HuH-7 (cell line): Measurements from ENCODE around the gene FBXL12.
"Not testable (repeated sequence)": the region's sequence is repeated elsewhere in the genome, so short reads cannot be mapped to it uniquely, and the experiment has no call there.

Experiments used
- DNase-seq: peaks from one replicate; pipeline ENCODE4 v3.0.0; 2011; ENCODE audit warnings: low spot score

The FBXL12 gene, protein sequence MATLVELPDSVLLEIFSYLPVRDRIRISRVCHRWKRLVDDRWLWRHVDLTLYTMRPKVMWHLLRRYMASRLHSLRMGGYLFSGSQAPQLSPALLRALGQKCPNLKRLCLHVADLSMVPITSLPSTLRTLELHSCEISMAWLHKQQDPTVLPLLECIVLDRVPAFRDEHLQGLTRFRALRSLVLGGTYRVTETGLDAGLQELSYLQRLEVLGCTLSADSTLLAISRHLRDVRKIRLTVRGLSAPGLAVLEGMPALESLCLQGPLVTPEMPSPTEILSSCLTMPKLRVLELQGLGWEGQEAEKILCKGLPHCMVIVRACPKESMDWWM

GRCh38 chr19:9818734-9819595 lies at the start of gene FBXL12:
Gene FBXL12 (minus strand): TSS chr19:9819079. CDS start chr19:9818813, 266 bp downstream.
- DNase-seq, result peak; percentile 77

DNA sequence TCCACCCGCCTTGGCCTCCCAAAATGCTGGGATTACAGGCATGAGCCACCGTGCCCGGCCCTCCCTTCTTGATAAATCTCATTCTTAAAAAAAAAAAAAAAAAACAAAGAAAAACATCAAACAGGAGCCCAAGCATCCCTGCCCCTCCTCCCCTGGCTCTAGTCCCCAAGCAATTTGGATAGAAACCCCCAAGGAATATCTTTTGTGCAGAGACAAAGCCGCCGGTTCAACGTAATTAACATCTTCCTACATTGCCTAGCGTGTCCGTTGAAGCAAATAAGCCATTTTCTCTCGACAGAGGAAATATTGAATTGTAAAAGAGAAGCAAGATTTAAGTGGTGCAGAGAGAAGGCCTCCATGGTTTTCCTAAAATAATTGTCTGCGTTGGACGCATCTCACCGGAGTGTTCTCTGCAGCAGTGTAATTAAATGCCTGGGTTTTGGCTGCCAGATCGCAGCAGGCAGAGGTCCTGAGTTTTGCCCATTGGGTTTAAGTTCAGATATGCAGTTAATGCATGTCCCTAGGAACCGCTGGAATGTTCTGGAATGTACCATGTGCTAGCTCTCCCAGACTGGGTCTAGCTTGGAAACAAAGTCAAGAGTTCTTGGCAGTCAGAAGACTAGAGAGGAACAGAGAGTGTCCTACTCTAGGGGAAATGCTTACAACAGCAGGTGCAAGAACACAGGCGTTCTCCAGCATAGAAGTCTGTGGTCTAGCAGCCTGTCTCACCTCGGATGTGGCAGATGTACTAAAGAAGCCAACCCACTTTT lies 47.0 kb upstream of the FBXL12 start:
- DNase-seq, result no peak

GRCh38 chr19:9863759-9864158 lies 44.9 kb upstream of the FBXL12 start:
- DNase-seq, result no peak

- DNase-seq, result no peak
Observed at GRCh38 chr19:9862938-9863337, 44.1 kb upstream of the FBXL12 start.

GRCh38 chr19:9861503-9861902 lies 42.6 kb upstream of the FBXL12 start:
- no peak for DNase-seq

DNA sequence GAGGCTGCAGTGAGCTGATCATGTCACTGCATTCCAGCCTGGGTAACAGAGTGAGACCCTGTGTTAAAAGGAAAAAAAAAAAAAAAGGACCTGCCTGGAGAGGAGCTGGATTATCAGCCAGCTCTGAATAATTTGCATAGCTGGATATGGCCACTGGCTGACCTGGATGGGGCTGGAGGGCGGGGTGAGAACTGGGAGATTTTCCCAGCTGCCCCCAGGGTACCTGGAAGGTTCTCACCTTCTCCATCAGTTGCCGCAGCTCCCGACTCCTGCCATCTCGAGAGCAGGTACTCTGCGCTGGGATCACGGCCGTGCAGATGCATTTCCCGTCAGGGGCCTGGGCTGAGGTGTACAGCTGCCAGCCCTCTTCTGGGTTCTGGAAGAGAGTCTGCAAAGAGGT lies 41.5 kb upstream of the FBXL12 start:
- DNase-seq, result no peak

DNA sequence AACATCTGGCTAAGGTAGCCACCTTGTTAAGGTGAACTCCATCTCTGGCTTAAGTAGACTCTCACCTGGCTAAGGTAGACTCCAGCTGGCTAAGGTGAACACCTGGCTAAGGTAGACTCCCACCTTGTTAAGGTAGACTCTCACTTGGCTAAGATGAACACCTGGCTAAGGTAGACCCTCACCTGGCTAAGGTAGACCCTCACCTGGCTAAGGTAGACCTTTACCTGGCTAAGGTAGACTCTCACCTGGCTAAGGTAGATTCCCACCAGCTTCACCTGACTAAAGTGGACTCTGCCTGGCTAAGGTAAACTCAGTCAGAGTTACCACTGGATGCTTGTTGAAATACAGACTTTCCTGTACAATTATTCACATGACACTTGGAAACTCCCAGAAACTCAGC lies 39.9 kb upstream of the FBXL12 start:
- DNase-seq, result no peak

- no peak for DNase-seq
Observed at GRCh38 chr19:9857920-9858746, 39.3 kb upstream of the FBXL12 start.

DNA sequence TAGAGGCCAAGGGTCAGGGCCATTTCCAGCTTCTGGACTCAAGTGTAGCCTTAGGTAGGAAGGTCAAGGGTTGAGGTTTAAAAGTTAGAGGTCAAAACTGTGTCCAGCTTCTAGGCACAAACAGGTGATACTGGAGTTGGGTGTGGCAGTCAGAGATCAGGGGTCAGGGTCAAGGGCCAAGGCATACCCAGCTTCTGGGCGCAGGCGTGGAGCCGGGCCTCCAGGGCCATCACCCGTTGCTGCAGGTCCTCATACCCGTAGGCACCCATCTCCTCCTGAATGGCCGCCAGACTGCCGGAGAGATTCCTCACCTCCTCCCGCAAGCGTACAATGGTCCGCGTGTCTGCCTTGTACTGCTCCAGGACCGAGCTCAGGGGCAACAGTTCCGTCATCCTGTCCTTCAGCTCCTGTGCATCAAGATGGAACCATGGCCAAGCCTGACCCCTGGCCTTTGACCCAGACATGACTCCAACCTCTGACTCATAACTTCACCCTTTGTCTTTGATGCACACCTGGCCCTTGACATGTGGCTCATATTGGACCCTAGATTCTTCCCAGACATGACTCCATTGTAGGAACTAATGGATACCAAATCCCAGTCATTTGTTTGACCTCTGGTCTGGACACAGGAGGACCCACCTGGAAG lies 38.3 kb upstream of the FBXL12 start:
- DNase-seq, result no peak

GRCh38 chr19:9856609-9857008 lies 37.7 kb upstream of the FBXL12 start:
- no peak for DNase-seq

GRCh38 chr19:9854282-9854846 lies 35.5 kb upstream of the FBXL12 start:
- DNase-seq, result no peak

GRCh38 chr19:9850235-9850959 lies 31.5 kb upstream of the FBXL12 start:
- no peak for DNase-seq

GRCh38 chr19:9849791-9850190 lies 30.9 kb upstream of the FBXL12 start:
- DNase-seq, result no peak

DNA sequence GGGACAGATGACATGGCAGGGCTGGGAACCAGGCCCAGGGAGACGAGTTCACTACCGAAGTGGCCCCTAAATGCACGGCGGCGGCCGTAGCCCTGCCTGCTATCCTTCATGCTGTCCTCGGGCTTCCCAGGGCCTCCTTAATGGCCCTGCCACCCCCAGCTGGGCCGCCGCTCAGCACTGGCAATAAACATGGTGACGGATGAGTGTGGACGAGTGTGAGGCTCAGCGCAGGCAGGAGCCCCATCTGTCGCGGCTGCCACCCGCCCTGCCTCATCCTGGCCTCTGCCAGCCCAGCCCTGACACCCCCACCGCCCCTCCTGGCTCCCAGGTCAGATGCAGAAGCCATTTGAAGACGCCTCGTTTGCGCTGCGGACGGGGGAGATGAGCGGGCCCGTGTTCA lies 29.9 kb upstream of the FBXL12 start:
- DNase-seq, result no peak

DNA sequence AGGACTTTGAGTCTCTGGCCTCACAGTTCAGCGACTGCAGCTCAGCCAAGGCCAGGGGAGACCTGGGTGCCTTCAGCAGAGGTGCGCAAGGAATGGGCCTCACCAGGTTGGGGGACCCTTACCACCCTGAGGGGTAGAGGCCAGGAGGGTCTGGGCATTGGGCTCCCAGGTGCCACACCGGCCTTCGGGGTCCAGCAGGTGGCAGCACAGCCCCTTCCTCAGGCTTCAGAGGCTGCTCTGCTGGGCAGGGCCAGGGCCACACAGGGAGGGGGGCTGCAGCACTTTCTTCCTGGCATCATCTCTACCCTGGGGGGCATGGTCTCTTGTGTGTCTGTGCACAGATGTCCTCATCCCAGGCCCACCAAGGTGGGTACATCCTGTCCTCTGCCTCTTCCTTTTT lies 29.2 kb upstream of the FBXL12 start:
- peak; percentile 49 for DNase-seq

DNA sequence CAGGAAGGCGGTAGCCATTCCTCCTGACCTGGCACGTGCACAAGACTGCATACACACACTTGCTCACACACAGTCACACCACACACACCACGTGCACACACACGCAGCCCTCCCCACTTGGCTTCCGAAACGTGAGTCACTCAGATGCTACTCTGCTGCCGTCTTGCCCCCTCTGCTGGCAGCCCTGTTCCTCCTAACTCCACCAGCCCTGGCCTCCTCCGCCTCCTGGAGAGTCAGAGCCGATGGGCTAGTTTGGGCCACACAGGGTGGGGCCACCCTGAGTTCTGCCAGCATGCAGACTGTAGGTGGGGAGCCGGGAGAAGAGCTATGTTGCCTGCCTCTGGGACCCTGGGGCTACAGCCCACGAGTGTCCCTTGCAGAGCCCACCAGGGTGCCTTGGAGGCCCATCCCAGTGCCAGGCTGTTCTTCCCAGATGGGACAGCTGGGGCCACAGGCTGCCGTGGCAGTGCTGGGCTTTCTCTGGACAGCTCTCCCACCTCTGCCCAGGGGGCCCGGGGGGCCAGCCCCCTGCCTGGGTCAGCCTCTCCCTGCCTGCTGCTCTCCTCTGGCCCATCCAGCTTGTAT lies 28.3 kb upstream of the FBXL12 start:
- DNase-seq, result peak; percentile 55

- DNase-seq, result not testable (repeated sequence)
Observed at GRCh38 chr19:9843626-9844273, 24.9 kb upstream of the FBXL12 start.

- no peak for DNase-seq
Observed at GRCh38 chr19:9842834-9843625, 24.2 kb upstream of the FBXL12 start.
